K562 (cell line): ENCODE results near the gene GALNS. TPM values are rescaled to one million over a fixed set of nuclear protein-coding genes. Genes with fewer than 3 reads are reported as not detected.

Experiments used
- CREB3L1 ChIP-seq: fragments of 450-650 bp; IDR thresholded peaks from 2 replicates; pipeline ENCODE4 v1.6.1; 2014; ENCODE audit warnings: low read depth, mild to moderate bottlenecking, moderate library complexity, borderline replicate concordance
- EHMT2 ChIP-seq: fragments of 450-650 bp; IDR thresholded peaks from 2 replicates; pipeline ENCODE4 v1.6.1; 2018; ENCODE audit warnings: antibody characterized with exemption
- ELK1 ChIP-seq: sonication (generic); formaldehyde crosslinking; IDR thresholded peaks from 2 replicates; pipeline ENCODE4 v1.8.1; 2022; ENCODE audit warnings: missing genetic modification reagents
- MGA ChIP-seq: fragments of 450-650 bp; IDR thresholded peaks from 2 replicates; pipeline ENCODE4 v1.6.1; 2016; ENCODE audit warnings: mild to moderate bottlenecking, moderate library complexity
- NCOA6 ChIP-seq: fragments of 450-650 bp; IDR thresholded peaks from 2 replicates; pipeline ENCODE4 v1.6.1; 2017; ENCODE audit warnings: mild to moderate bottlenecking
- NFYB ChIP-seq: IDR thresholded peaks from 2 replicates; pipeline ENCODE4 v1.6.1; 2011; ENCODE audit warnings: mild to moderate bottlenecking, moderate library complexity; ENCODE audit not compliant: insufficient read length; ENCODE audit errors: extremely low read depth
- NR1H2 ChIP-seq: sonication (generic); formaldehyde crosslinking; IDR thresholded peaks from 2 replicates; pipeline ENCODE4 v1.4.0; 2020; ENCODE audit warnings: mild to moderate bottlenecking, missing genetic modification reagents
- NUFIP1 ChIP-seq: fragments of 450-650 bp; IDR thresholded peaks from 2 replicates; pipeline ENCODE4 v1.6.1; 2018; ENCODE audit not compliant: partially characterized antibody
- SMC3 ChIP-seq: conservative IDR thresholded peaks from 2 replicates; pipeline ENCODE4 v1.6.1; 2011; ENCODE audit warnings: low read depth, low read length, improper control_type of control experiment; ENCODE audit not compliant: insufficient read depth
- ZNF347 ChIP-seq: fragments of 450-650 bp; formaldehyde crosslinking; IDR thresholded peaks from 2 replicates; pipeline ENCODE4 v1.4.0; 2020; ENCODE audit warnings: low read depth, mild to moderate bottlenecking, moderate library complexity
- ZNF696 ChIP-seq: fragments of 250-450 bp; sonication (Bioruptor Pico); conservative IDR thresholded peaks from 2 replicates; pipeline ENCODE4 v1.4.0; 2020; ENCODE audit warnings: mild to moderate bottlenecking, moderate library complexity
- polyA plus RNA-seq, 8 experiments: library from polyadenylated mRNA; depleted of rRNA in 4 of 8; stranded (reverse) in 5 of 8; unstranded in 3 of 8; fragments of >200 nt; fragmentation: Nextera tagmentation in 2 of 8; fragmentation: Illumina TruSeq in 1 of 8; extraction: Ambion mirVana in 2 of 8; extraction: Trizol in 1 of 8; gene quantifications; 2 replicates each; pipeline versions ENCODE4 v1.2.1 to v1.2.3, GENCODE V29; 2011 to 2014; ENCODE audit warnings: inconsistent platforms in 1 of 8, missing spikeins in 1 of 8
- total RNA-seq, 7 experiments: library from RNA; depleted of rRNA in 6 of 7; stranded (reverse); fragments of >200 nt in 6 of 7; fragmentation: Illumina TruSeq in 2 of 7; extraction: Trizol in 2 of 7; gene quantifications; 2 replicates each; pipeline versions ENCODE4 v1.2.1 to v1.2.3, GENCODE V29; 2011 to 2021; ENCODE audit warnings: low replicate concordance in 1 of 7

The GALNS gene
- total and polyA plus RNA-seq, 9 of the 15 experiments (the other 6 are each of a cell fraction or from before 2014, with no cell fraction given) = 0.38 to 13.2 (median 4.3) TPM

DNA sequence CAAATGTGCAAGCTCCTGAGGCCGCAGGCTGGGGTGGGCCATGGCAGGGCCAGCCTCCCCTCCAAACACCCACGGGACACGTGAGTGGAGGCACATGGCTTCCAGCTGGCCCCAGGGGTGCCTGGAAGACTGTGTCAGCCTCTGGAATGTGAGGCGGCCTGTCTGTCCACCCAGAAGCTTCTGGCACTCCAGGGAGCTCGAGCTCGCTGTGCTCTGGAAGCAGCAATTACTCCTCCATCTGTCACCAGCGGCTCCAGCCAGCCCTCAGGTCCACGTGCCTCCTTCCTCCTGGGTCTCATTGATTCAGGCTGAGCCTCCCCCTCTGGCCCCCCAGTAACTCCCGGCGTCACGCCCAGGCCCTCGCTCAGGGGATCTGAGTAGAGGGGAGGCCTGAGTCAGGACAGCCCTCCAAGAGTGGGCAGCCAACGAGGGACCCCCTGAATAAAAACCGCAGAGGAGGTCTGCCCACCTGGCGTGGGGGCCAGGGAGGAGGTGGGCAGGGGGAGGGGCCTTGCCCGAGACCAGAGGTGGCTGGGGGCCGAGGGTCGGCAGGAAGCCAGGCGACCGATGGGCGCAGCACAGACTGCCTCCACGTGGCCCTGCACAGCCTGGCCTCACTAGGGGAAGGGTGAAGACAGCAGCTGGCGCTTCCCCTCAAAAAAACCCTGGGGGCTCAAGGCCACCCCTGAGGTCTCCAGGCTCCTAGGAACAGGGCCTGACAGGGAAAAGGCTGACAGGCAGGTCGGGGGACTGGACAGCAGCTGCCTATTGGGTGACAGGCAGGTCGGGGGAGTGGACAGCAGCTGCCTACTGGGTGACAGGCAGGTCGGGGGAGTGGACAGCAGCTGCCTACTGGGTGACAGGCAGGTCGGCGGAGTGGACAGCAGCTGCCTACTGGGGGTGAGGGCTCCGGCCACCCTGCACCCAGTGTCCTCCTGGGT is 83.6 kb downstream of the GALNS start (continued):
- TF ChIP-seq ELK1 (CRISPR knock-in tag) (no peak), SMC3 (no peak), EHMT2 (no peak), NUFIP1 (no peak), MGA (no peak), NCOA6 (no peak), NFYB (peak; percentile 19), CREB3L1 (no peak), ZNF347 (no peak), NR1H2 (no peak), ZNF696 (CRISPR knock-in tag) (no peak)
